GM18526 (cell line): ENCODE measurements around the gene ZNF428.

Experiments
- POLR2A ChIP-seq: IDR thresholded peaks from 3 replicates; pipeline ENCODE4 v1.6.1; 2011; ENCODE audit not compliant: insufficient read length; ENCODE audit errors: extremely low read depth

ZNF428 gene

DNA sequence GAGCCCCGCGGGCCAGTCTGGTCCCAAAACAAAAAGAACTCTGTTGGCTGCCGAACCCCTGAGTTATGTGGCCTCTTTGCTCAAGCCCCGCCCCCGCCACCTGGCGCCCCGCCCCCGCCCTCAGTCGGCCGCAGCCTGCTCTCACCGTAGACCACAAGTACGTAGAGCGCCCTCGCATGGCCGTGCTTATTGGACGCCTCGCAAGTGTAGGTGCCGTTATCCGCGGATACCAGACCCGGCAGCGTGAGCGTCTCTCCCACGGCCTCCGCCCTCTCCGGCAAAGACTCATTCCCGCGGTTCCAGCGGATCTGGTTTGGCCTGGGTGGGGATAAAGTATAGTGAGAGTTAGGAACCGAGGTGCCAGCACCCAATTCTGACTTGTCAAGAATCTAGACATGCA is 5.5 kb upstream of the ZNF428 start:
- no peak for TF ChIP-seq POLR2A

DNA sequence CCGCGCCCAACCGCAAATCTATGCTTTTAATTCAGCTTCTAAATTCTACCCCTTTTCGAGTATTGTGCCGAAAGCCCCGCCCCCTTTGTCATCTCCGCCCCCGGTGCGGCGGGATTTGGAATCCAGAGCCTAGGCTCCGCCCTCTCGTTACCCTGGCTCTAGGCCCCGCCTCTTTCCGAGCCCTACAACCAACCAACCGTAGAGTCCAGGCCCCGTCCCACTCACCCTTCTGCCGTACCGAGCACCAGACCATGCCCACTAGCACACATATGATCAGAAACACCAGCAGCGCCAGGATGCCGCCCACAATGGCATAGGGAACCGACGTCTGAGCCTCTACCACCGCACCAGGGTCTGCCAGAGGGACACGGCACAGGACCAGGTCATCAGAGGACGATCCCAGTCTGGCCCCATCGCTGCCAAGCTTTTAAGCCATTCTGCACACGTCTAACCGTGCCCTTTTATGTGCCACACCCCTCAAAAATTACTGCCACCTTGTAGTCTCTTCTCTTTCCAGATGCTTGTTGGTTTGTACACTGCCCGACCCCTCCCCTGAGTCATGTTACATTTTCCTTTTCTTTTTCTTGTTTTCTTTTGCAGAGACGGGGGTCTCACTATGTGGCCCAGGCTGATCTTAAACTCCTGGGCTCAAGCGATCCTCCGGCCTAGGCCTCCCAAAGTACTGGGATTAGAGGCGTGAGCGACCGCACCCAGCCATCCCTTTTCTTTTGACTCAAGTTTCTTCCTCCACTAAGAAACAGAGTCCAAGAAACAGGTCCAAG is 4.7 kb upstream of the ZNF428 start:
- no peak for TF ChIP-seq POLR2A

DNA sequence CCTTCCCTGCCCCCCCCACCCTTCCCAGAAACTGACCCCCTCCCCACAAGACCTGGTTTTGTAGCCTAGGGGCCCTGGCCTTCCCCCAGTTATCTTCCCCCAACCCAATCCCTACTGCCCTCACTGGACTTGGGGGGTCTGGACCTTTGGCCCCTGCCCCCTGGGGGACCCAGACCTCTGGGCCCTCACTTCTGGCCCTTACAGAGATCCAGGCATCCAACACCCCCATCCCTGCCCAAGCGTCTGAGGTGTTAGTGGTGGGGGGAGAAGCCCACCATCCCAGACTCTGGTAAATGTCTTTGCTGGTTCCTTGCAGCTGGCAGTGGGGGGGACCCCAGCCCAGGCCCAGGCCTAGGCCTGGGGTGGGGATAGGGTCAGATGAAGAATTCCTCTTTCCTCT is 3.5 kb upstream of the ZNF428 start:
- no peak for TF ChIP-seq POLR2A

DNA sequence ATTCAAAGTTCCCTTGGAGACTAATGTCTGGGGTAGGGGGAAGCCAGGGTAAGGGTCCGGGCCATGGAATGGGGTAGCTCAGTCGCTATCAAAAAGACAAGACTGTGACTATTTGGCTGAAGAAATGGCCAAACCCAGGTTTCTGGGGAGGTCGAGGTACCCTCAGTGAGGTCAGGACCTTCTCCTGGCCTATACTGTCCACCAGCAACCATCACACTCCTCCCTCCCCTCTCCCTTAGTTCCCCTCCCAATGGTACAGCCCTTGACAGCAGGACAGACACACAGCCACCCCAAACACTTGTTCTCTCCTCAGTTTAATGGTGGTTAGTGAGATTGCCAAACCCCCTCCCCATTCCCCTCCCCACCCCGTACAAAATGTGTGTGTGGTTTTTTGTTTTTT is 2.6 kb upstream of the ZNF428 start:
- TF ChIP-seq POLR2A = no peak

DNA sequence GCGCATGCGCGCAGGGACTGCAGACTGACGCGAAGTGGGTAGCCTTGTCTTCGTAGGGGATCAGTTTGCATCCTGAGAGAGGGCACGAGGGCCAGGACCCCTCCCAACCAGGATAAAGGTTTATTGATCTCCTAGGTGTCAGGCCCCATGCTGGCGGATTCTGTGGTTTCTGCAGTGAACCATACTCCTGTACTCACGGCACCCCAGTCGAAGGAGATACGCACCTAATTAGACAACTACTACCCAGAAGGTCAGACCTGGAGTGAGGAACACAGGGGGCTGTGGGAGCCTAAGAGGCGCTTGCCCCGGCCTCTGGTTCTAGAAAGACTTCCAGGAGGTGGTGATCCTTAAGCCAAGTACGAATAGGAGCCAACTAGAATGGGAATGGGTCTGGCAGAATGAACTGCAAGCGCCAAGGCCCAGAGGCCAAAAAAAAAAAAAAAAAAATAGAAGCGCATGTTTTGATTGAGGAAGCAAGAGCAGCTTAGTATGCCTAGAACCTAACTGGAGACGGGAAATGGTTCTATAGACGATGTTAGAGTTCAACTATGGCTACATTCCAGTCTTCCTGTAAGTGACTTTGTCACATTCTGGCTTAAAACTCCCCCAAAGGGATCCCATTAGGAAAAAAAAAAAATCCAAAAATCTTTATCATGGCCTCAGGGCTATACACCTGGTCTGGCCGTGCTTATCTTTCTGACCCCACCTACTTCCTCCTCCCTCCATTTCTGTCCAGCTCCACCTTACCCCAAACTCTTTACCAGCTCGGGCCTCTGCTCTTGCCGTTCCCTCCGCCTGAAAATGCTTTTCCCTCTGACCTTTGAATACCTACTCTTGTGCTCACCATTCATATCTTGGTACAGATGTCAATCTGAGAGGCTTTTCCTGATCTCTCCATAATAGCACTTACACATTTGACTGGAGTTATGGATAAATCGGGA is 902 bp upstream of the ZNF428 start:
- TF ChIP-seq POLR2A = no peak

DNA sequence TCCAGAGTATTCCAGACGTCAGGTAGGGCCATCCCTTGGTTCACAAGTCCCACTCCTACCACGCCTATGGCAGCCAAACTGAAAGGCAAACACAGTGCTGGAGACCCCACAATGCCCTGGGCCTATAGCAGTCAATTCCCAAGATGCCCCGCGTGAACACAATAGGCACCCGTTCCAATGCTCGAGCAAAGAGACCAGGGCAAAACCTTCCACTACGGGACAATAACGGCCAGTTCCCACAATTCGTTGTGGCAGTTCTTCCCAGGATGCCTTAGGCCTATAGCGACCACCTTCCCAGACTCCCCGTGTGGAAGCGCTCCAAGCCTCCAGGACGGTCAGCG is 538 bp downstream of the ZNF428 start:
- no peak for TF ChIP-seq POLR2A

DNA sequence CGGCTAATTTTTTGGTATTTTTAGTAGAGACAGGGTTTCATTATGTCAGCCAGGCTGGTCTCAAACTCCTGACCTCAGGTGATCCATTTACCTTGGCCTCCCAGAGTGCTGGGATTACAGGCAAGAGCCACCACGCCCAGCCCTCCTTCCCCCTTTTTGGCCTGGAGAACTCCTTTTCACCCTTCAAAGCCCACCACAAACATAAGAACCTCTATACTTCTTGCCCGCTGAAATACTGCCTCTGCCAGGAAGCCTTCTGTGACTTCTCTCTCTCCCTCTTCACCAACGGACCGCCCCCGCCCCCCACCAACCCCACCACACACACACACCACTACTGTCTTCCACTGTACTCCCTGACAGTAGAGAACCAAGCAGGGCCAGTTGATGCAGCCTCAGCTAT is 2.5 kb downstream of the ZNF428 start:
- no peak for TF ChIP-seq POLR2A

DNA sequence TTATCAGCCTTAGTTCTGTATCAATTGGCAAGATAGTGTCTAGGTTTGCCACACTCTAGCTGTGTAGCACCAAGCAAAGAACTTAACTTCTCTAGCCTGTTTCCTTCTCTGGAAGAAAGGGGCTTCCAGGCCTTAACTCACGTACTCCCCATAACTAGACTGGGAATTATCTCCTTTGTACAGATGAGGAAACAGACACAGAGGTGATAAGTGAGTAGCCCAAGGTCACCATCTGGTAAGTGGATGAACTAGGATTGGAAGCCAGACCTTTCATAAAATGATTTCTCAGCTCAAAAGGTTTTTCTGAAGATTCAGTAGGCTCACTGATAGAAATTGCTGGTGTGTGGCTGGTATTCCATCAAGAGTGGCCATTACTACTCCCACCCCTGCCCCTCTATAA is 3.1 kb downstream of the ZNF428 start:
- TF ChIP-seq POLR2A = no peak

DNA sequence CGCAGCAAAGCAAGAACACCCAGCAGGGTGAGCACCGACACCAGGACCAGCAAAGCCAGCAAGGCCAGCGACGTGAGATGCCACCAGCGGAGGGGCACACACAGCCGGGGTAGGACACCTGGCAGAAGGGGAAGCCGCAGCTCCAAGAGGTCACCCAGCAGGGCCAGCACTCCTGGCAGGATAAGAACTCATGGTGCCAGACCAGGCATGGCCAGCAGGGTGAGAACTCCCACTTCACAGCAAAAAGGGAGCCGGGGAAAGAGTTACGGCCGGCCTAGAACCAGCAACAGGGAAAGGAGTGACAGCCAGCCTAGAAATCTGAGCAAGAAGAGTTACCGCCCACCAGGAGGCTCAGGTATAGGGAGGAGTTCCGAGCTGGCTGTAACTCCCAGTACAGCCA is 7.1 kb downstream of the ZNF428 start:
- TF ChIP-seq POLR2A = no peak

DNA sequence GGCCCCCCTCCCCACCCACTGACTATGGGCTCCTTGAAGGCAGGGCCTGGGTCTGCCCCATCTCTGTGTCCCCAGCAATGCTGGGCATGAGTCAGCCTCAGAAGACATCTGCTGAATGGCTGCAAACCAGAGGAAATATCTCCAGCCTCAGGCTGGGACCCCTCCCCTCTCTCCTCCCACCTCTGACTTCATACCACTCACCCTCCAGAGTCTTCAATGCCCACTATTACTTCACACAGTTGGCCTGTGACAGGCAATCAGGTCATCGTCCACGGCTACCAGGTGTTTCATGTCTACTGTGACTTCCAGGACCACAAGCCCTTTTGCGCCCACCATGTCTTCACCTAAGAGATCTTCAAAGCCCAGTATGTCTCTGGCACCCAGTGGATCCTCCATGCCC is 7.6 kb downstream of the ZNF428 start, which contains the start of gene SRRM5:
Gene SRRM5, plus strand, starts transcription at position 301 of the 400 bp plus-strand sequence. Its CDS starts 34 bp downstream, at position 335.
- no peak for TF ChIP-seq POLR2A

DNA sequence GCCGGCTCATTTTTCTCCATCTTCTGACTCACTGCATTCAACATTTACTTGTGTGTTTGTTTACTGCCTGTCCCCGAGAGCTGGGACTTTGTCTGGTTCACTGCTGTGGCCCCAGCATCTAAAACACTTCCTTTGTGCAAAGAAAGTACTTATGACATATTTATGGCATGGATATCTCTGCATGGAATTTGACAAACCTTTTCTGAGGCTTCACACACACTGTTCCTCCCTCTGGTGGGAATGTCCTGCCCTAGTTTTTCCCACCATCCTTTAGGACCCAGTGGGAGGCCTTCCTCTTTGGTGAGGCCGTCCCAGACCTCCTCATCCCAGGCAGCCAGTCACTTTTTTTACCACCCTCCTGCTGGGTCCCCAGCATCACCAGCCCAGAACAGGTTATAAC is 8.9 kb downstream of the ZNF428 start:
- TF ChIP-seq POLR2A = no peak

DNA sequence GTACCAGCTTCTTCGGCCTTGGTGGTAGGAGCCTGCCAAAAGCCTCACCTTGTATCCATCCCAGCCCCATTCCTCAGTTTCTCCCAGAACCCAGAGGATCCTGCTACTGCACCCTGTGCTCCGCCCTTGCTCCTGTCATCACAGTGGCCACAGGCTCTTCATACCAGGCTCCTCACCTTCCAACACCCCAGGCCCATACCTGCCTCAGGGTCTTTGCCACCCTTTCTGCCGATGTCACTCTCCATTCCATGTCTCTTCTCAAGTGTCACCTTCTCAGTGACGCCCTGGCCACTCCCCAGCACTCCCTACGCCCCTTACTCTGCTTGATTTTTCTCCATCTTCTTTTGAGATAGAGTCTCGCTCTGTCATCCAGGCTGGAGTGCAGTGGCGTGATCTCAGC is 9.6 kb downstream of the ZNF428 start:
- TF ChIP-seq POLR2A = no peak

DNA sequence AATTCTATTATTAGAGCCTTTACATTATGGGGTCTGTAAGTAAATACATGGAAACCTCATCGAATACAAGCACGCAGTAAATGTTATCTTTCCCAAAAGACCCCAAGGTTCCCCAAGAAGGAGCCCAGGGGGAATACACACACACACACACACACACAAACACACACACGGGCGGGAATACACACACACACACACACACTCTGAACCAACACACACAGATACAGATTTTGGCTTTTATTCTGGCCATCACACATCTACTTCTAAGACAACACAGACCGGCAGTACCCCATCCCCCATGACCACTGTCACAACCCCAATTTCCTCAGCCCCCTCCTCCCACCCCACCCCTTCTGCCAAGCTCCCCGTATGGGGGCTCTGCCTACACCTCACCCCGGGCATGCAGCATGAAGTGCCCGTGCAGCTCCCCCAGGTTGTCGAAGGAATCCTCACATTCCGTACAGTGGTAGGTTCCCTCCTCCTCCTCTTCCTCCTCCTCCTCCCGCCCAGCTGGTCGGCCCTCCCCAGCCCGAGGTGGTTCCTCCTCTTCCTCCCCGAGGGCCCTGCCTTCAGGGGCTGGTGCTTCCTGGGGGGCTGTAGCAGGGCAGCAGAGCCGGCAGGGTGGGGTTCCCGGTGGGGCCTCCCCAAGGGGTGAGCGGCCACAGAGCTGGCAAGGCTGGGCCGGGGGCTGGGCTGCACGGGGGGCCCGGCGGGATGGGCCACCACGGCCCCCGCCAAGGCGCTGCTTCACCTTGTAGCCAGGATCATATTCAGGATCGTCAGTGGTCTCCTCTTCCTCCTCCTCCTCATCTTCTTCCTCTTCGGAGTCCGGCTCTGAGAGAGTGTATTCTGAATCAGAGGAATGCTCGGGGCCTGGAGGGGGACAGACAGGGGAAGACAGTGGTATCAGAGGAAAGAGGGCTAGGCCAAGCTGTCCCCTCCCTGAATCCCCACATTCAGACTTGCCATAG is 11.9 kb downstream of the ZNF428 start:
- no peak for TF ChIP-seq POLR2A

DNA sequence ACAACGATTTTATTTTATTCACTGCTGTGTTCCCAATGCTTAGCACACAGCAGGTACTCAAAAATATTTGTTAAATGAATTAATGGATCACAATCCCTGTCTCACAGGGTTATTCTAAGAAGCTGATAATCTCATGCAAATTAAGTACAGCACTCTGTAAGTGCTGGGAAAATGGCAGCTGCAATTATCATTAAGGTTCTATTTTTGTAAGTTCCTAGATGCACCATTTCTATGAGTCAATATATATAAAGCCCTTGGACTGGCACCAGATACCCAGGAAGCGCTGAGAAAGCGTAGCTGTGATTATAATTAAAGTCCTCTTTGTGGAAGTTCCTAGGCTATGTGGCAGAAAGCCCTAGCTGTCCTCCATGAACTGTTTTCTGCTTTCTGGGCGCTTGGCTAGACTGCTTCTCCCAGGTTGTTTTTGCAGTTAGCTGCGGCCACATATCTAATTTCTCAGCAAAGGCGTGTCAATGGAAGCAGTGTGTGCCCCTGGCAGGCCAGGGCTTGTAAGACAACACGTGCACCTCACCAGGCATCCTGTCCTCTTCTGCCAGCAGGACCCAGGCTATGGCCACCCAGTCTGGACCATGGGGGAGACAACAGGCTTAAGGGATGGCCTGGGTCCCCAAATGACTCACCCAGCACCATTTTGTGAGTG is 12.7 kb downstream of the ZNF428 start:
- TF ChIP-seq POLR2A = no peak

DNA sequence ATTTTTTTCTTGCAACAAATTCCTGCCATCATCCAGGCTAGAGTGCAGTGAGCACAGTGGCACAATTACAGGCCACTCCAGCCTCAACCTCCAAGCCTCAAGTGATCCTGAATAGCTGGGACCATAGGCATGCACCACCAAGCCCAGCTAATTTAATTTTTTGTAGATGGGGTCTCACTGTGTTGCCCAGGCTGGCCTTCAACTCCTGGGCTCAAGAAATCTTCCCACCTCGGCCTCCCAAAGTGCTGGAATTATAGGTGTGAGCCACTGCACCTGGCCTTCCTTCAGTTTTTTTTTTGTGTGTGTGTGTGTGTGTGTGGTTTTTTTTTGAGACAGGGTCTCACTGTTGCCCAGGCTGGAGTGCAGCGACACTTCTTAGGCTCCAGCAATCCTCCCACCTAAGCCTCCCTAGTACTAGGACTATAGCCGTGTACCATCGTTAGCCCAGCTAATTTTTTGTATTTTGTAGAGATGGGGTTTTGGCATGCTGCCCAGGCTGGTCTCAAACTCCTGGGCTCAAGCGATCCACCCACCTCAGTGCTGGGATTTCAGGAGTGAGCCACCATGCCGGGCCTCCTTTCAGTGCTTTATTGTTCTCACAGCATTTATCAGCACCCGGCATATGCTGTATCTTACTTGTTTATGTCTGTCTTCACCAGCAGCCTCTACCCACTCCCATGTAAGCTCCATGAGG is 13.4 kb downstream of the ZNF428 start:
- no peak for TF ChIP-seq POLR2A
